ENCODE measurements around the gene NDOR1. TPM values are rescaled to one million over a fixed set of nuclear protein-coding genes. Genes with fewer than 3 reads are reported as not detected.
"Not testable (repeated sequence)": the region's sequence is repeated elsewhere in the genome, so short reads cannot be mapped to it uniquely, and the experiment has no call there.

NDOR1 gene
- polyA plus RNA-seq, 3 donors: 4.4 to 26.9 (median 5.2) TPM

DNA sequence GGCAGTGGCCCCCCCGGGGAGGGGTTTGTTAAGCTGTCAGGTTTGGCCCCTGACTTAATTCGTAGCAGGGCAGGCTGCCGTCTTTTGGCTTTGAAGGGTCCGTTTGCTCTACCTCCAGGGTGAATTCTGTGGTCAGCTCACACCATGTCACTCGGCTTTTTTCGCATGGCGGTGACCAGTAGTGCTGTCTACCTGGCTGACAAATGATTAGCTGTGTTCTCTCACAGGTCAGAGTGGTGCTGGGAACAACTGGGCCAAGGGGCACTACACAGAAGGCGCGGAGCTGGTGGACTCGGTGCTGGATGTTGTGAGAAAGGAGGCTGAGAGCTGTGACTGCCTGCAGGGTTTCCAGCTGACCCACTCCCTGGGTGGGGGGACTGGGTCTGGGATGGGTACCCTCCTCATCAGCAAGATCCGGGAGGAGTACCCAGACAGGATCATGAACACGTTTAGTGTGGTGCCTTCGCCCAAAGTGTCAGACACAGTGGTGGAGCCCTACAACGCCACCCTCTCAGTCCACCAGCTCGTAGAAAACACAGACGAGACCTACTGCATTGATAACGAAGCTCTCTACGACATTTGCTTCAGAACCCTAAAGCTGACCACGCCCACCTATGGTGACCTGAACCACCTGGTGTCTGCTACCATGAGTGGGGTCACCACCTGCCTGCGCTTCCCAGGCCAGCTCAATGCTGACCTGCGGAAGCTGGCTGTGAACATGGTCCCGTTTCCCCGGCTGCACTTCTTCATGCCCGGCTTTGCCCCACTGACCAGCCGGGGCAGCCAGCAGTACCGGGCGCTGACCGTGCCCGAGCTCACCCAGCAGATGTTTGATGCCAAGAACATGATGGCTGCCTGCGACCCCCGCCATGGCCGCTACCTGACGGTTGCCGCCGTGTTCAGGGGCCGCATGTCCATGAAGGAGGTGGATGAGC is 37.0 kb downstream of the NDOR1 start:
- Histone ChIP-seq H3K4me1 (ENCODE audit: control insufficient read depth in 1 of 2, insufficient read depth in 2 of 2, low read length in 2 of 2) (peaks cover 35 to 47% of the 10 kb centered on the region in 2 donors), H4K20me1 (ENCODE audit: insufficient read depth, low read length) (peaks cover 33% of the 10 kb centered on the region), H3K9ac (ENCODE audit: insufficient read depth, low read length, poor library complexity, severe bottlenecking) (peak overlapping the region; percentile 91), H3K27me3 (ENCODE audit: control insufficient read depth in 2 of 2, insufficient read depth in 2 of 2, low read length in 2 of 2) (no peaks in the 10 kb centered on the region), H2AFZ (ENCODE audit: insufficient read depth, low read depth, low read length, poor library complexity, severe bottlenecking) (no peak overlapping the region), H3K36me3 (replicated peaks in 1 of 2; ENCODE audit: control insufficient read depth in 1 of 2, insufficient read depth in 2 of 2, low read length in 2 of 2) (peaks cover 18 to 19% of the 10 kb centered on the region in 2 donors), H3K9me3 (replicated peaks in 1 of 2; ENCODE audit: control insufficient read depth in 1 of 2, insufficient read depth in 1 of 2, low read length in 2 of 2) (no peaks in the 10 kb centered on the region), H3K27ac (ENCODE audit: low read depth in 1 of 2, low read length in 2 of 2) (peak overlapping the region; percentile 65 to 94), H3K4me2 (replicated peaks; ENCODE audit: extremely low read depth, low read length, poor library complexity, severe bottlenecking) (peak overlapping the region; percentile 97), H3K4me3 (replicated peaks in 1 of 3; ENCODE audit: low read depth in 2 of 3, low read length in 3 of 3) (peak overlapping the region; percentile 82 to 94 (median 90)), H3K79me2 (ENCODE audit: insufficient read depth, low read length) (peaks cover 34% of the 10 kb centered on the region)
- TF ChIP-seq, protein P1, sequence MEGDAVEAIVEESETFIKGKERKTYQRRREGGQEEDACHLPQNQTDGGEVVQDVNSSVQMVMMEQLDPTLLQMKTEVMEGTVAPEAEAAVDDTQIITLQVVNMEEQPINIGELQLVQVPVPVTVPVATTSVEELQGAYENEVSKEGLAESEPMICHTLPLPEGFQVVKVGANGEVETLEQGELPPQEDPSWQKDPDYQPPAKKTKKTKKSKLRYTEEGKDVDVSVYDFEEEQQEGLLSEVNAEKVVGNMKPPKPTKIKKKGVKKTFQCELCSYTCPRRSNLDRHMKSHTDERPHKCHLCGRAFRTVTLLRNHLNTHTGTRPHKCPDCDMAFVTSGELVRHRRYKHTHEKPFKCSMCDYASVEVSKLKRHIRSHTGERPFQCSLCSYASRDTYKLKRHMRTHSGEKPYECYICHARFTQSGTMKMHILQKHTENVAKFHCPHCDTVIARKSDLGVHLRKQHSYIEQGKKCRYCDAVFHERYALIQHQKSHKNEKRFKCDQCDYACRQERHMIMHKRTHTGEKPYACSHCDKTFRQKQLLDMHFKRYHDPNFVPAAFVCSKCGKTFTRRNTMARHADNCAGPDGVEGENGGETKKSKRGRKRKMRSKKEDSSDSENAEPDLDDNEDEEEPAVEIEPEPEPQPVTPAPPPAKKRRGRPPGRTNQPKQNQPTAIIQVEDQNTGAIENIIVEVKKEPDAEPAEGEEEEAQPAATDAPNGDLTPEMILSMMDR (IDR thresholded peaks at IDR 0.05): no peak
- Mint-ChIP-seq H3K27me3 (ENCODE audit: low read depth in 3 of 3) (peaks cover 2 to 4% (median 3%) of the 10 kb centered on the region in 3 donors), H3K4me1 (peaks cover 38% of the 10 kb centered on the region), H3K9me3 (peaks cover 0 to 3% (median 0%) of the 10 kb centered on the region in 7 donors), H3K36me3 (peaks cover 15 to 18% of the 10 kb centered on the region in 2 donors), H3K4me3 (peak overlapping the region; percentile 80 to 84), H3K27ac (peak overlapping the region; percentile 66 to 93 (median 82))
- no peak for DNase-seq
- intact Hi-C loops (cut with micrococcal nuclease): loop anchor here in 1 of 2 donors (5.0 kb wide), 1 partner anchor 40 kb away; the partner anchor contains the start of gene TPRN
- WGBS (ENCODE audit: insufficient coverage): 92% methylated on average over 34 of the region's 36 CpGs

DNA sequence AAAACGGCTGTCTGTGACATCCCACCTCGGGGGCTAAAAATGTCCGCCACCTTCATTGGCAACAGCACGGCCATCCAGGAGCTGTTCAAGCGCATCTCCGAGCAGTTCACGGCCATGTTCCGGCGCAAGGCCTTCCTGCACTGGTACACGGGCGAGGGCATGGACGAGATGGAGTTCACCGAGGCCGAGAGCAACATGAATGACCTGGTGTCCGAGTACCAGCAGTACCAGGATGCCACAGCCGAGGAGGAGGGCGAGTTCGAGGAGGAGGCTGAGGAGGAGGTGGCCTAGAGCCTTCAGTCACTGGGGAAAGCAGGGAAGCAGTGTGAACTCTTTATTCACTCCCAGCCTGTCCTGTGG is 37.7 kb downstream of the NDOR1 start:
- 100% methylated on average over 4 of the region's 18 CpGs for WGBS (ENCODE audit: insufficient coverage)

More for the DNA sequence above, 37.7 kb downstream of the NDOR1 start:
- Mint-ChIP-seq H3K4me1 (peaks cover 38% of the 10 kb centered on the region), H3K36me3 (peaks cover 15 to 18% of the 10 kb centered on the region in 2 donors), H3K27ac (peak overlapping the region in 3 of 7 donors; percentile 9 to 82 (median 76))
- not testable (repeated sequence) for H3K9me3 ChIP-seq (replicated peaks in 1 of 2; ENCODE audit: control insufficient read depth in 1 of 2, insufficient read depth in 1 of 2, low read length in 2 of 2); H3K27me3 ChIP-seq (ENCODE audit: control insufficient read depth in 2 of 2, insufficient read depth in 2 of 2, low read length in 2 of 2); H3K4me2 ChIP-seq (replicated peaks; ENCODE audit: extremely low read depth, low read length, poor library complexity, severe bottlenecking); H3K9ac ChIP-seq (ENCODE audit: insufficient read depth, low read length, poor library complexity, severe bottlenecking); H3K9me3 Mint-ChIP-seq; H2AFZ ChIP-seq (ENCODE audit: insufficient read depth, low read depth, low read length, poor library complexity, severe bottlenecking); H3K27me3 Mint-ChIP-seq (ENCODE audit: low read depth in 3 of 3); H3K4me3 ChIP-seq (replicated peaks in 1 of 3; ENCODE audit: low read depth in 2 of 3, low read length in 3 of 3); H3K4me3 Mint-ChIP-seq; H3K27ac ChIP-seq (ENCODE audit: low read depth in 1 of 2, low read length in 2 of 2); DNase-seq
- peaks cover 18 to 19% of the 10 kb centered on the region in 2 donors for H3K36me3 ChIP-seq (replicated peaks in 1 of 2; ENCODE audit: control insufficient read depth in 1 of 2, insufficient read depth in 2 of 2, low read length in 2 of 2)
- H3K79me2 ChIP-seq (ENCODE audit: insufficient read depth, low read length): peaks cover 31% of the 10 kb centered on the region
- intact Hi-C loops (cut with micrococcal nuclease): loop anchor here in 1 of 2 donors (5.0 kb wide), 1 partner anchor 41 kb away; the partner anchor contains the start of gene TPRN
- peaks cover 33% of the 10 kb centered on the region for H4K20me1 ChIP-seq (ENCODE audit: insufficient read depth, low read length)
- peaks cover 33 to 46% of the 10 kb centered on the region in 2 donors for H3K4me1 ChIP-seq (ENCODE audit: control insufficient read depth in 1 of 2, insufficient read depth in 2 of 2, low read length in 2 of 2)

Data from CD14-positive monocyte (primary cell).